Measurements from ENCODE around the gene MRTO4. TPM values are rescaled to one million over a fixed set of nuclear protein-coding genes. Genes with fewer than 3 reads are reported as not detected.
"Not testable (repeated sequence)": the region's sequence is repeated elsewhere in the genome, so short reads cannot be mapped to it uniquely, and the experiment has no call there.

The MRTO4 gene
- total RNA-seq, 1 donor from 2014 or later: 32.0 TPM

- Mint-ChIP-seq H3K4me3 (no peak overlapping the region), H3K36me3 (peaks cover 14% of the 10 kb centered on the region), H3K4me1 (no peaks in the 10 kb centered on the region), H3K27me3 (ENCODE audit: low read depth) (no peaks in the 10 kb centered on the region), H3K9me3 (peaks cover 9% of the 10 kb centered on the region), H3K27ac (no peak overlapping the region)
- TF ChIP-seq, protein P1, sequence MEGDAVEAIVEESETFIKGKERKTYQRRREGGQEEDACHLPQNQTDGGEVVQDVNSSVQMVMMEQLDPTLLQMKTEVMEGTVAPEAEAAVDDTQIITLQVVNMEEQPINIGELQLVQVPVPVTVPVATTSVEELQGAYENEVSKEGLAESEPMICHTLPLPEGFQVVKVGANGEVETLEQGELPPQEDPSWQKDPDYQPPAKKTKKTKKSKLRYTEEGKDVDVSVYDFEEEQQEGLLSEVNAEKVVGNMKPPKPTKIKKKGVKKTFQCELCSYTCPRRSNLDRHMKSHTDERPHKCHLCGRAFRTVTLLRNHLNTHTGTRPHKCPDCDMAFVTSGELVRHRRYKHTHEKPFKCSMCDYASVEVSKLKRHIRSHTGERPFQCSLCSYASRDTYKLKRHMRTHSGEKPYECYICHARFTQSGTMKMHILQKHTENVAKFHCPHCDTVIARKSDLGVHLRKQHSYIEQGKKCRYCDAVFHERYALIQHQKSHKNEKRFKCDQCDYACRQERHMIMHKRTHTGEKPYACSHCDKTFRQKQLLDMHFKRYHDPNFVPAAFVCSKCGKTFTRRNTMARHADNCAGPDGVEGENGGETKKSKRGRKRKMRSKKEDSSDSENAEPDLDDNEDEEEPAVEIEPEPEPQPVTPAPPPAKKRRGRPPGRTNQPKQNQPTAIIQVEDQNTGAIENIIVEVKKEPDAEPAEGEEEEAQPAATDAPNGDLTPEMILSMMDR (IDR thresholded peaks at IDR 0.05; ENCODE audit: unreplicated experiment): no peak
- DNase-seq (ENCODE audit: low spot score in 2 of 2, unreplicated experiment in 2 of 2): no peak
These were observed 21.7 kb downstream of the MRTO4 start for GRCh38 chr1:19273106-19273843.

- not testable (repeated sequence) for H3K9me3 Mint-ChIP-seq; H3K27me3 Mint-ChIP-seq (ENCODE audit: low read depth); H3K27ac Mint-ChIP-seq; H3K4me1 Mint-ChIP-seq; H3K4me3 Mint-ChIP-seq; DNase-seq (ENCODE audit: low spot score in 2 of 2, unreplicated experiment in 2 of 2)
- peaks cover 14% of the 10 kb centered on the region for H3K36me3 Mint-ChIP-seq
These were observed 22.4 kb downstream of the MRTO4 start for GRCh38 chr1:19273844-19274531.

DNA sequence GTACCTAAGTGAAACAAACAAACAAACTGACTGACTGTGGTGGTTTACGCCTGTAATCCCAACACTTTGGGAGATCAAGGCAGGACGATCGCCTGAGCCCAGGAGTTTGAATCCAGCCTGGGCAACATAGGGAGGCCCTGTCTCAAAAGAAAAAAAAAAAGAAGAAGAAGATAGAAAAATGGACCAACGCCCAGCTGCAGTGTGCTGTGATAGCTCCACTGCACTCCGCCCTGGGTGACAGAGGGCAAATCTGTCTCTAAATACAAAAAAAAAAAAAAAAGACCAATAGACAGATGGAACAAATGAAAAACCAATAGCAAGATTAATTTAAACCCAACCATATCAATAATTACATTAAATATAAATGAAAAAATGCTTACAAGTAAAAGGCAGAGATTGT is 23.0 kb downstream of the MRTO4 start:
- no peak overlapping the region for H3K27ac Mint-ChIP-seq
- H3K4me3 Mint-ChIP-seq: no peak overlapping the region
- H3K9me3 Mint-ChIP-seq: peaks cover 12% of the 10 kb centered on the region
- H3K36me3 Mint-ChIP-seq: peaks cover 16% of the 10 kb centered on the region
- H3K4me1 Mint-ChIP-seq: no peaks in the 10 kb centered on the region
- no peak for DNase-seq (ENCODE audit: low spot score in 2 of 2, unreplicated experiment in 2 of 2)
- TF ChIP-seq, protein P1 (IDR thresholded peaks at IDR 0.05; ENCODE audit: unreplicated experiment): no peak
- H3K27me3 Mint-ChIP-seq (ENCODE audit: low read depth): no peaks in the 10 kb centered on the region

GRCh38 chr1:19283891-19284290 is 32.3 kb downstream of the MRTO4 start:
- no peak overlapping the region for H3K27ac Mint-ChIP-seq
- peaks cover 7% of the 10 kb centered on the region for H3K9me3 Mint-ChIP-seq
- peaks cover 14% of the 10 kb centered on the region for H3K36me3 Mint-ChIP-seq
- peaks cover 14% of the 10 kb centered on the region for H3K27me3 Mint-ChIP-seq (ENCODE audit: low read depth)
- no peak for DNase-seq (ENCODE audit: low spot score in 2 of 2, unreplicated experiment in 2 of 2)
- TF ChIP-seq, protein P1 (IDR thresholded peaks at IDR 0.05; ENCODE audit: unreplicated experiment): no peak
- no peak overlapping the region for H3K4me3 Mint-ChIP-seq
- H3K4me1 Mint-ChIP-seq: no peaks in the 10 kb centered on the region

DNA sequence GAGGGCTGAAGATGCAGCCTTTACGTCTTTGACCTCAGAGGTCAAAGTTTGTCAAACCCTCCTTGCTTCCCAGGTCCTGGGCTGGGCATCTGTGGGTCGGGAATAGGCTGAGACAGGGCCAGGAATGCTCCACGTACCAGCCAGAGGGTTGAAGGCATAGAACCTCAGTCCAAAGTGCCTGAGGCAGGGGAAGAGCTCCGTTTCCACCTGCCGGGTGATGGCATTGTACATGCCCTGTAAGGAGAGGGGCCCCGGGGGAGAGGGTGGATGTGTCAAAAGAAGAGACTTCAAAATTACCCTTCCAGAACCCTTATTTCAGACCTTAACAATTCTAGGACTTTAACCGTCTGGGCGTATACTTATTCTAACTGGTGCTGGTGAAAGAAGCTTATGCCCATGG is 33.3 kb downstream of the MRTO4 start:
- TF ChIP-seq, protein P1 (IDR thresholded peaks at IDR 0.05; ENCODE audit: unreplicated experiment): no peak
- no peak overlapping the region for H3K27ac Mint-ChIP-seq
- DNase-seq (ENCODE audit: low spot score in 2 of 2, unreplicated experiment in 2 of 2): no peak
- peaks cover 14% of the 10 kb centered on the region for H3K36me3 Mint-ChIP-seq
- no peak overlapping the region for H3K4me3 Mint-ChIP-seq
- peaks cover 5% of the 10 kb centered on the region for H3K9me3 Mint-ChIP-seq
- no peaks in the 10 kb centered on the region for H3K4me1 Mint-ChIP-seq
- peaks cover 24% of the 10 kb centered on the region for H3K27me3 Mint-ChIP-seq (ENCODE audit: low read depth)

GRCh38 chr1:19285366-19285765 is 33.8 kb downstream of the MRTO4 start:
- Mint-ChIP-seq H3K27me3 (ENCODE audit: low read depth) (peaks cover 27% of the 10 kb centered on the region), H3K36me3 (peaks cover 17% of the 10 kb centered on the region)
- not testable (repeated sequence) for H3K9me3 Mint-ChIP-seq; H3K4me3 Mint-ChIP-seq; H3K27ac Mint-ChIP-seq; H3K4me1 Mint-ChIP-seq; DNase-seq (ENCODE audit: low spot score in 2 of 2, unreplicated experiment in 2 of 2)

GRCh38 chr1:19285807-19286206 is 34.2 kb downstream of the MRTO4 start:
- H3K9me3 Mint-ChIP-seq; H3K4me1 Mint-ChIP-seq; H3K4me3 Mint-ChIP-seq; DNase-seq (ENCODE audit: low spot score in 2 of 2, unreplicated experiment in 2 of 2); H3K27ac Mint-ChIP-seq: not testable (repeated sequence)
- peaks cover 16% of the 10 kb centered on the region for H3K36me3 Mint-ChIP-seq
- H3K27me3 Mint-ChIP-seq (ENCODE audit: low read depth): peaks cover 27% of the 10 kb centered on the region
